Activated gamma-delta T cell treated with anti-CD3 and anti-CD28 coated beads, Interleukin-2, amount 50 U/mL, for 16 hours (primary cell): ENCODE data around the gene C3orf85.

Experiments used
- DNase-seq: peaks from one replicate; pipeline ENCODE4 v3.0.0-alpha.2; 2020; ENCODE audit warnings: low read depth

Gene C3orf85

GRCh38 chr3:109152320-109152719 lies 15.8 kb downstream of the C3orf85 start:
- DNase-seq = no peak

GRCh38 chr3:109154979-109155378 lies 18.5 kb downstream of the C3orf85 start:
- no peak for DNase-seq

DNA sequence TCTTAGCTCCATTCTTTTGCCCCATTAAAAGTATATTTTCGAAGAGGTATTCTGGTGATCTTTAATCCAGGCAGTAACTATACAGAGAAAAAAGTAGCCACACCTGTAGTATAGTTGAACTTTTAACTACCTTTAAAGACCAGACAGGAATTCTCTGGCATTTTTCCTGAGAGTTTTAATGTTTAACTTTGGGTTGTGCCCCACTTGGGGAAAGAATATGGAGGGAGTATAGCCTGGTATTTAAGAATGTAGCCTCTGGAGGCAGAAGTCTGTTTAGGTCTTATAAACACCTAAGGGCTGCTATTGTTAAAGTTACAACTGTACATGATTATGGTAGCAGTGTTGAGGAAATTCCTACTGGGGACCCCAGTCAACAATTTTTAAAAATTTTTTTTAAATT lies 19.3 kb downstream of the C3orf85 start:
- no peak for DNase-seq

GRCh38 chr3:109161487-109162123 lies 25.1 kb downstream of the C3orf85 start:
- DNase-seq = no peak

DNA sequence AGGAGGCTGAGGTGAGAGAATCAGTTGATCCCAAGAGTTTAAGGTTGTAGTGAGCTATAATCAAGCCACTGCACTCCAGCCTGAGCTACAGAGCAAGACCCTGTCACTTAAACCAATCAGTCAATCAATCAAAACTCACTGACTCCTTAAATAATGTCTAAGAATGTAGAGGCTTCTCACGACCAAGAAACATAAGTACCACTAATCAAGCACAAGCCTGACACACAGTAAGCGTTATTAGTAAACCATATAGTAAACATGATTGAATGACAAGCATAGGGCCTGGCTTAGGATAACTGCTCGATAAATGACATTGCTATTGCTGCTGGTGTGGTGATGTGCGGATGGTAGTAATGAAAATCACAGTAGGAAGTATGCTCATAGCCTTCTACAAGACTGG lies 29.4 kb downstream of the C3orf85 start:
- DNase-seq = no peak

DNA sequence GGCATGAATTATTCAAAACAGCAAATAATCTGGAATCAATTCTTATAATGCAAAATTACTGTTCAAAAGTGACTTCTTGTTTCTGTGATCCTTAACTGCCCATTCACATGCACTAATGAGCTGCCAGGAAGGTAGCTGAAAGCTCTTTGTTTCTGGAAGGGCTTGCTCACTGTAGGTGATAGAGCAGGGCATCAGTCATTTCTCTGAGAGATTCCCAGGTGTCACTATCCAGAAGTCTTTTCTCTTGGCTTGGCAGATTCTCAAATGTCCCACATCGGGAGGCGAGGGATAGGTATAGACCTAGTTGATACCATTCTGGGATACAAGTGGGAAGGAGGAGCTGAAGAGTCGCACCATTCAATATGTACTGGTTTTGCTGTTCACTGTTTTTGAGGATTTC lies 35.0 kb downstream of the C3orf85 start:
- DNase-seq = no peak

DNA sequence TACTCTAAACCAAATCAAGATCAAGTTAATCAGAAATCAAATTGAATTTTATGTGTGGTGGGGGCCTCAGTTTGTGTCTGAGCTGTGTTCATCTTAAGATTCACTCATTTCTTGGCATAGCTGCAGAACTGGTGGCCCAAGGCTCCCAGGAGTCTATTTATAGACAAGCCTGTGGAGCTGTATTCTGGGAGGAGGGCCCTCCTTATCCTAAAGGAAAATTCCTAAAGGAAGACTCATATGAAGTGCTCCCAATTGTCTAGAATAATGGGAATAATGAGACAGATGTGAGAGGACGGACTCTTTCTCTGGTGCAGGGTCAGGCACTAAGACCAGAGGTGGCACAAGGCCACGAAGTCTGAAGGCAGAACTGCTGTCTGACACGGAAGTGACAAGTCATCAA lies 38.9 kb downstream of the C3orf85 start:
- no peak for DNase-seq

DNA sequence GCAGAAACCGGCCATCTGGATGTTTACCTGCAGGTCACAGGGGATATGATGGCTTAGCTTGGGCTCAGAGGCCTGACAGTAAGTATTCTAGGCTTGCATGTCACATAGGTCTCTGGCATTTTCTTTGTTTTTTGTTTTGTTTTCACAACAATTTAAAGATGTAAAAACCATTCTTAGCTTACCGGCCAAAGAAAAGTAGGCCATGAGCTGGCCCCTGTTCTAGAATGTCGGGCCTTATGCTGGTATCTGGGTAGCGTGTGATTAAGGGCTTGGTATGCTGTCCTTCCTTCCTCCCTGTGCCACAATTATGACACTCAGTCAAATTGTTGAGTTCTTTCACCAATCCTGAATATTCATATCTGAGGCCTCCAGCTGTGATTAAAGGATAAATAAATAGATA lies 40.2 kb downstream of the C3orf85 start:
- DNase-seq = no peak

GRCh38 chr3:109177908-109178307 lies 41.4 kb downstream of the C3orf85 start:
- DNase-seq = no peak

GRCh38 chr3:109178708-109179107 lies 42.2 kb downstream of the C3orf85 start:
- DNase-seq = no peak

- no peak for DNase-seq
Measured at GRCh38 chr3:109184726-109185125, 48.2 kb downstream of the C3orf85 start.

- no peak for DNase-seq
Measured at GRCh38 chr3:109187390-109187789, 50.9 kb downstream of the C3orf85 start.

- DNase-seq = no peak
Measured at GRCh38 chr3:109188741-109189140, 52.2 kb downstream of the C3orf85 start.

GRCh38 chr3:109191421-109191820 lies 54.9 kb downstream of the C3orf85 start:
- DNase-seq = no peak

GRCh38 chr3:109195815-109196214 lies 59.3 kb downstream of the C3orf85 start:
- no peak for DNase-seq
